IPS-NIHi11 (cell line): ENCODE measurements around the gene KLF5.
"Not testable (repeated sequence)": the region's sequence is repeated elsewhere in the genome, so short reads cannot be mapped to it uniquely, and the experiment has no call there.

Experiments used
- DNase-seq: peaks from one replicate; pipeline ENCODE4 v3.0.0; 2012; ENCODE audit warnings: mixed read lengths, low spot score

Gene KLF5

DNA sequence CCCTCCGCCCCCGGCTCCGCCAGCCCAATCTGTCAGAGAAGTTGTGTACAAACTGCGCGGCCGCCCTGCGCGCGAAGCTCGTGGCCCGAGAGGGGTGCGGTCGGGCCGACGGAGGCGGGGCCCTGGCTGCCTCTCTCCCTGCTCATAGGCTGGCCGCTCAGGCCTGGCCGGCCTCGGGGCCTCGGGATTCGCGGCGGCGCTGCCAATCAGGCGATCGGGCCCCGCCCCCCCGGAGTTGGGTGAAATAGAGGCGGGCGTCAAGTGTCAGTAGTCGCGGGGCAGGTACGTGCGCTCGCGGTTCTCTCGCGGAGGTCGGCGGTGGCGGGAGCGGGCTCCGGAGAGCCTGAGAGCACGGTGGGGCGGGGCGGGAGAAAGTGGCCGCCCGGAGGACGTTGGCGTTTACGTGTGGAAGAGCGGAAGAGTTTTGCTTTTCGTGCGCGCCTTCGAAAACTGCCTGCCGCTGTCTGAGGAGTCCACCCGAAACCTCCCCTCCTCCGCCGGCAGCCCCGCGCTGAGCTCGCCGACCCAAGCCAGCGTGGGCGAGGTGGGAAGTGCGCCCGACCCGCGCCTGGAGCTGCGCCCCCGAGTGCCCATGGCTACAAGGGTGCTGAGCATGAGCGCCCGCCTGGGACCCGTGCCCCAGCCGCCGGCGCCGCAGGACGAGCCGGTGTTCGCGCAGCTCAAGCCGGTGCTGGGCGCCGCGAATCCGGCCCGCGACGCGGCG lies at the start of gene KLF5:
Gene KLF5 (plus strand): TSS at position 270 of the 724 bp plus-strand sequence. CDS start 323 bp downstream, at position 593.
- peak; percentile 97 for DNase-seq

DNA sequence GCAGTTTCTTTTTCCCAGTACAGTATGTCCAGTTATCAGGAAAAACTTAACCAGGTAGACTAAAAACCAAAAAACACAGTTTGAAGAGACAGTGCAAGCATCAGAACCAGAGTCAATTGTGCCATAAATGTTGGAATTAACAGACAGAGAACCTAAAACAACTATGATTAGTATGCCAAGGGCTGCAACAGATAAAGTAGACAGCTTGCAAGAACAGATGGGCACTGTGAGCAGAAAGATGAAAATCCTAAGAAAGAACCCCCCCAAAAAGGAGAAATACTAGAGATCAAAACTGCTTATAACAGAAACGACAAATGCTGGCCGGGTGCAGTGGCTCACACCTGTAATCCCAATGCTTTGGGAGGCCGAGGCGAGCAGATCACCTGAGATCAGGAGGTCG lies 47.1 kb upstream of the KLF5 start:
- DNase-seq: no peak

DNA sequence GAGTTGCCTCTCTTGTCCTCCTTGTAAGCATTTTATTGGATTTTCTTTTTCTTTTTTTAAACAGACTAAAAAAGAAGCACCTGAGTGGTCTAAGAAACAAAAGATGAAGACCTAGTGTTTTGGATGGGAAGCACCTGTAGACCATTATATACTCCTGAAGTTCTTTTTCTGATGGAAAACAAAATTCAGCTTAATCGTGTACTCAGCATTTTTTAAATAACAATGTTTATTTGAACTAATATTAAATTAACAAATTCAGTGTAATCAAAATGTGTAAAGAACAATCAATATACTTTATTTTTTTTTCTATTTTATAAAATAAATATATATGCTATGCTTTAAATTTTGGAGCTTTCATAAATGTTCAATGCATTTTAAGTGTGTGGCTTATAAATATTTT lies 43.0 kb upstream of the KLF5 start:
- no peak for DNase-seq

DNA sequence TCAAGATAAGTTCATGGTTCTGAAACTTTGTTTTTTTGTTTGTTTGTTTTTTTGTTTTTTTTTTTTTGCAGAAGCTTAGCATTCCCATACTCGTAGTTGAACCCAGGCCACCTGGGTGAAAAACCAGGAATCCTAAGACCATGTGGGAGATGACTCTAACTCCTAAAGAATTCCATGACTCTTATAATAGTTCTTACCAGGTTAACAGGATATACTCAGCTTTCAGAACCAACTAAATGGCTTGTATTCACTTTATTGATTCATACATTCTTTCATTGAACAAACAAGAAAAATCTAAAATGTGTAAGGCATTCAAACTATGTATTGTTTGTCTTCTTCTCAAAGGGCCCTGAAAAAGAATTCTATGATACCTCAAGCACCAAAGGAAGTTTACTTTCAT lies 40.5 kb upstream of the KLF5 start:
- DNase-seq: no peak

DNA sequence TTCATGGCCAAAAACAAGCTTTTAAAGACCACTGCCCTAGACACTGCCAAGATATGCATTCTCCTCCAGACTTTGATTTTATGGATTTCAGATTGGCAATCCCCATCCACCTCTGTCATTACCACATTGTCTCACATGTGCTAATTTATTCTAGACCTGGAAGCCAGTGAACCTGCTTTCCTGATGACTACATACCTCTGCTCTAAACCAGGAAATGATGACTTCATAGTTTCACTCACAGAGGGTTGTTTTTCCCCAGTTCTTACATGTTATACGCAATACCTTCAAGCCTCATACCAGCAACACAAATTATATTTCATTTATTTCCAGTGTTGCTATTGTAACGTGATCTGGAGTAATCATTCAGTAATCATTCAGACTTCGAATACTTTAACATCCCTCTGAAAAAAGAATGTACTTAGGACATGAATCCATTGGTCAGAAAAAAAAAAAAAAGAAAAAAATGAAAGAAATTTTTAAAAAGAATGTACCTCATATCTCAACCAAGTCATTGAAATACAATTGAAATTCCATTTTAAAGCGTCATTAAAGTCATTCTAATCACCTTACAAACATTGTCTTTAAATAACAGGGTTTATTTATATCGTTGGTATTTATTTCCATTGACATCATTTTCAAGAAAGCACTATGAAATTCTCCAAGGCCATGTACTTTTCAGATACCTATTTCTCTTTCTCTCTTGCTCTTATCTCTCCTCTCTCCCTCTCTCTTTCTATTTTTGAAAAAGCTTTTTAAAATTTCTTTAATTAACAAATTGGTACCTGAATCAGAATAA lies 33.4 kb upstream of the KLF5 start:
- no peak for DNase-seq

DNA sequence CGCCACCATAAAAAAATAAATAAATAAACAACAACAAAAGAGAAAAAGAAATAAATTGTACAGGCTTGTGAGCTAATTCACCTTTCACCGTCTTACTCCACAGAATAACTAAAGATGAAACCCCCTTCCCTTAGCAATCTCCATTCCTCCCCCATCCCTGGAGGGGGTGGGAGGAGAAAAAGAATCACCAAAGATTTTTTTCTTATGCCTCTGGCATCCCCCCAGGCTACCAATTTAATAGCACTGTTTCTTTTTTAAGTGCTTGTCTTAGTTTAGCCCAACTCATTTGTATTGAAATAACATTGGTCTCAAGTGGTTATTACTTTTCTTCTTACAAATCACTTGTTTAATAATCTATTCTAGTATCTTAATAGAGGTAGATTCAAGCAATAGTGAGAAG lies 23.9 kb upstream of the KLF5 start:
- DNase-seq: no peak

DNA sequence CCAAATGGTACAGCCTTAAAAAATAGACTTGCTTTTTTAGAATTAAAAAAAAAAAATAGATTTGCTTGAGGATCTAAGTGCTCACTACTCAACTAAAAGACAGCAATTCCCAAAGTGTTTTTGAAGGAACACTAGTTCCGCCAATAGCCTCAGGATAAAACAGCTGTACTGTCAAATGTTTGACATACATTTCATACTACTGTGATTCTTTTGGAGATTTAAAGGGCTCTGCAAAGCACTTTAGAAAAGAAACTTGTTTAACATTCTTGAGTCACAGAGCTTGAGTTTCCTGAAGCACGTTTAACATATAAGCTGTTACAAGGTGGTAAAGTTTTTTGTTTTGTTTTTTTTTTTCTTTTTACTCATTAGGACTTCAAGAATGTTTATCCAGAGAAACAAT lies 23.1 kb upstream of the KLF5 start:
- DNase-seq: no peak

DNA sequence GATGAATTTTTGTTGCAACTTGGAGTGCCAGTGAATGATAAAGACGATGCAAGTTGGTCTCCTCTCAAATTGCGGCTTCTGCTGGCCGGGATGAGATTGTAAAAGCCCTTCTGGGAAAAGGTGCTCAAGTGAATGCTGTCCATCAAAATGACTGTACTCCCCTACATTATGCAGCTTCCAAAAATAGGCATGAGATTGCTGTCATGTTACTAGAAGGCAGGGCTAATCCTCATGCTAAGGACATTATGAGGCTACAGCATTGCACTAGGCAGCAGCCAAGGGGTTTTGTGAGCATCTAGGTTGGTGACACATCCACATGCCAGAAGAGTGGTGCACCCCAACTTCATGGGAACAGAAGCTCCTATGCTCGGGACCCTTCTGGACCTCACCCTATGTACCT lies 22.2 kb upstream of the KLF5 start:
- DNase-seq: no peak

DNA sequence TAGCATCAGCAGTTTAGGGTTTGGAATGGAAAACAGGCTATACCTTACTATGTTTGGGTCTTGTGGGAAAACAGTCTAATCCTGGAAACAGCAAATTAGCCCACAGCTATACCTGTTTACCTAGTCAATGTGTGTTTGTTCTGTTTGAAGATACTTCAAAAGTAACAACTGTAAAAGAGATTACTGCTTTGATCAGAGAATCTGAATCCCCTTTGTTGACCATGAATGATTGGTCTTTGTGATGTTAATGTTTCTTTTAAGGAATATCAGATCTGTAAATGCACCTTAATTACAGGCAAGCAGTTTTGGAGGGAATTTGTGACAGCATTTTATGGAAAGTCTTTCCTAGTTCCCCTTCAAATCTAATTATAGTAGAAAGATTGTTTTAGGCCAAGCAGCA lies 20.7 kb upstream of the KLF5 start:
- no peak for DNase-seq

DNA sequence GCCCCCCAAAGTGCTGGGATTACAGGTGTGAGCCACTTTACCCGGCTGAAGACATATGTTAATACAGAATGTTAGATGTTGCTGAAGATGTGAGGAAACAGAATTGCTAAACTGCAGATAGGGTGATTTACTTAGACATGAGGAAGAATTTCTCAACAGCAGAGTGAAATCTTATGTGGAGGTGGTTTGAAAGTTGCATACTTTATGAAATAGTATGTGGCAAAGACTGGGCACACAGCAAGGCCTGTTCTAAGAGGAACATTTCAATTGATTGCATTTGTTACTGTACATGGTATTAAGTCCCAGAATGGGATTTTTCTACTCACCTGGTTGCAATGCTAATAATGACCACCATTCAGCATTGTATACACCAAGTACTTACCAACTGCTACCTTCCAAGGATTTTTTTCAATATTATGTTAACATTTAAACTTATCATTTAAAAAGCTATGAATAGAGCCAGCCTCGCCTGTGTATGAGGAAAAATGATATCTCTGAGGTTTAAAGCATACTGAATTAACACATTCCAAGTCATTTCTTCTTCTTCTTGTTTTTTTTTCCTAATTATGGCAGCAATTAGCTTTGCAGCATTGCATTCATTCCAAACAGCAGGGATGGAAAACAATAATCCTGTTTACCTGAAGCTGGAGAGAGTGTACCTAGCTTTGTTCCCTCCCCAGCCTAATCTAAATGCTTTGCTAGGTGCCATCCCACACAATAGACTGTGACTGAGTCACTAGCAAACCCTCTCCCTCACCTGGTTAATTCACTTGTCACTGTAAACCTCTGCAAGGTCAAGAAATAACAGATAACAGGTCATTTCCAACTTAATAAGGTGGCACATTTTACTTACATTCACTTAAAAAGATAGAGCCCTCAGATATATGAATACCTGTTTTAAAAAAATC lies 19.4 kb upstream of the KLF5 start:
- peak; percentile 13 for DNase-seq

DNA sequence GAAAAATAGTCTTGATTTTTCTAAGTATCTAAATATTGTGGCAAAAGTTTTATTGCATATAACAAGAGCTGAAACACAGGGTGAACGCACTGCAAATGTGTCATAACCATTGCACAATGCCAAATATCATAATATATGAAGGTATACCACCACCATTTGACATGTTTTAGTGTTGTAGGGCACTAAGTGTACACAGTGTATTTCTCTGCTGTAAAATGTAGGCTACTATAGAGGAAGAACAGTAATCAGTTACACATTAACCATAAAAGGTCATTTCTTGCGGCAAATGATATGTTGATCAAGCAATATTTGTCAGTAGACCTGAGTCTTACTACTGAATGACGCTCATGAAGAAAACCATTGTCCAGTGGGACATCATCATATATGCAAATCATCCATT lies 18.3 kb upstream of the KLF5 start:
- DNase-seq: no peak

DNA sequence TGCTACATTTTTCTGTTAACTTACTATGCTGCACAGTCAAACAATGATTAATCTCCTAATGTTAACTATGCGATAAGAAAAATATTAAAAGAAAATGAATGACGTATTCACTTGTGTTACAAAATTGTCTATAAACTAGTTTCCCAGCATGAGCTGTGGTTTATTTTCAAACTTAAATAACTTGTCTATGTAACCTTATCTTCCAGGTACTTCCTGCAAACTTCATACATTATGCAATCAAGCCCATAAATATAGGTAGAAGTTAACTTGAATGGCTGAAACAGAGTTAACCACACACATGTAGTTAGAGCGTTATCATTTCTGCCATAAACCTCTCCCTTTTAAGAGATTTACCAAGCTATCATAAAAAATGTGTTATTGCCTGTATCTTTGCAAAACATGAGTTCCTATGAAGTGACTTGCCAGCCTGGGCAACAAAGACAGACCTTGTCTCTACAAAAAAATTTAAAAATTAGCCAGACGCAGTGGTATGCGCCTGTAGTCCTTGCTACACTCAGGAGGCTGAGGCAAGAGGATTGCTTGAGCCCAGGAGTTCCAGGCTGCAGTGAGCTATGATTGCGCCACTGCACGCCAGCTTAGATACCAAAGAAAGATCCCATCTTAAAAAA lies 17.7 kb upstream of the KLF5 start:
- DNase-seq: no peak

DNA sequence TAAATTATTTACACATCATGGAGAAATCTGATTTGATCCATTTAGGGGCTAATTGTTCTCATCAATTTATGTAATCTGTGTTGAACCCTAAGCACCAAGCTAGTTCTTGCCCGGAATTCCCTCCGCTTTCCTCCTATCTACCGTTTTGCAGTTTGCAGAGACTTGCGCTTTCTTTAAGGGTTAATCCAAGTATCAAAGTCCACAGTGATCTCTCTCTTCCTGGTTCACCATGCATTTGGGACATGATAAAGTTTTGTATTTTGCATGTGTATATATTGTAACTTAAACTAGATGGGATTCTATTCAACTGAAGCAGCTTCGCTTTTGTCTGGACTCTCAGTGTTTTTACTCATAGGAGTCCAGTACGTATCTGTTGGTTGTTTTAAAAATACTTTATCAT lies 13.8 kb upstream of the KLF5 start:
- no peak for DNase-seq

DNA sequence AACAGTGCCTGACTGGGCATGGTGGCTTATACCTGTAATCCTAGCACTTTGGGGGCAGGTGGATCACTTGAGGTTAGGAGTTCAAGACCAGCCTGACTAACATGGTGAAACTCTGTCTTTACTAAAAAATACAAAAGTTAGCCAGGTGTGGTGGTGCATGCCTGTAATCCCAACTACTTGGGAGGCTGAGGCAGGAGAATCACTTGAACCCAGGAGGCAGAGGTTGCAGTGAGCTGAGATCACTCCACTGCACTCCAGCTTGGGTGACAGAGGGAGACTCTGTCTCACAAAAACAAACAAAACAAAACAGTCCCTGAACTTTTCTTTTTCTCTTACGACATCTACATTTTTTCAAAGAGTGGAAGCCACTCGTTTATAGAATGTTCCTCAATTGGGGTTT lies 10.2 kb upstream of the KLF5 start:
- DNase-seq: not testable (repeated sequence)

DNA sequence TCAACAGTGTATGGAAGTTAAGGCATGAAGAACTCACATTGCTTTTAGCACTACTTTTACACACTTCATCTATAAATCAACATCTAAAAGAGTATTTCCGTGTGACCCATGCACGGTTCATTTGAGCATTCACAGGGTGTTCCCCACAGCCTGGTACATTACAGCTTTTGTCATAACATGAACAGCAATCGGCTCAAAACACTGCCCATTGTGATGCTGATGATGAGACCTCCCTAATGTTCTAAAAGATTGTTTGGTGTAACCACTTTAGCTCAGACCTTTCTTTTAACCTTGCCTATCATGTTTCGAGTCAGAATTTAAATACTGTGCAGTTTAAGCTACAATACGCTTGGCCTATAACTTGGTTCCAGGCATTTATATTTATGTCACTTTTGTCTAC lies 4.1 kb upstream of the KLF5 start:
- no peak for DNase-seq

DNA sequence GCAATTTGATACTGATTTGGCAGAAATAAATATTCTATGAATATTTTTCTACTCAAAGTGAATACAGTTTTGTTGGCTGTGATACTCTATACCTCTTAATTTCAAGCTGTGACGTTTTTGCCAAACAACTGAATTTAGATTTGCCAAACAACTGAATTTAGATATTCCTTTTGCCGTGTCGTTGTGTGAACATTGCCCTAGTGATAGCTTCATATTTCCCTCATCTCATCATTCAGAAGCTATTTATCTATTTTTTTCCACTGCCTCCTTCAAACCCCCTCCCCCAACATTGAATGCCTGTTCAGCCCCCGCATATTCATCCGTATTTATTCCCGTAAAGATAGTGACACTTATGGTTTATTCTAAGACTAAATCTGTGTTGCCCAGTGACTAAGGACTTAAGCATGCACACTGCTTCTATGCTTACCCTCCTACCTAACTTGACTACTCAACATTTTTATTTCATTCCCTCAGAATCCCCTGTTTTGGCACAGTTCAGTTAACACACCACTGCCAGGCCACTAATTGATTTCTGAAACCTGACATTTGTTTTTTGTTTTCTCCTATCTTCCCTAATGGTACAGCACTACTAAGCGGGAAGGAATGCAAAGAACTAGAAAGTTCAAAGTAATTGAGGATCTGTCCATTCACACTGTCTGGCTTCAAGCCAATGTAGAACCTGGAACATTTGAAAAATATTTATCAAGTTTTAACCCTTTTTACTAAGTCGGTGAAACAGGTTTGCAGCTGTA lies 2.8 kb upstream of the KLF5 start:
- no peak for DNase-seq

DNA sequence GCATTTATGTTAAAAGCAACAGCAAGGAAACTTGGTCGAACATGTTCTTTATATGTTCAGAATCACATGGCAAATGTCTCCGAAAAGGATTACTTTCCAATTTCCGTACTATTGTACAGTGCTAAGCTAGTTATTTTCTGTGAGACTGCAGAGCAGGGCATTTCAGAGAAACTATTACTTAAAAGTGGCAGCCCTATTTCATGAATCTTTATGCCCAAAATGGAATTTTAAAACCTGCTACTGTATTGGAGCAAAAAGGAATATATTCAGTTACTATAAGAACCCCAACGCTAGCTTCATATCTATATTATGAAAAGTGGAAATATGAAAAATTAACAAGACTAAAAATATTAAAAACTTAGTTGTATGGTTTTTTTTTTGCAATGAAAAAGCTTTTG lies 2.2 kb upstream of the KLF5 start:
- DNase-seq: no peak

DNA sequence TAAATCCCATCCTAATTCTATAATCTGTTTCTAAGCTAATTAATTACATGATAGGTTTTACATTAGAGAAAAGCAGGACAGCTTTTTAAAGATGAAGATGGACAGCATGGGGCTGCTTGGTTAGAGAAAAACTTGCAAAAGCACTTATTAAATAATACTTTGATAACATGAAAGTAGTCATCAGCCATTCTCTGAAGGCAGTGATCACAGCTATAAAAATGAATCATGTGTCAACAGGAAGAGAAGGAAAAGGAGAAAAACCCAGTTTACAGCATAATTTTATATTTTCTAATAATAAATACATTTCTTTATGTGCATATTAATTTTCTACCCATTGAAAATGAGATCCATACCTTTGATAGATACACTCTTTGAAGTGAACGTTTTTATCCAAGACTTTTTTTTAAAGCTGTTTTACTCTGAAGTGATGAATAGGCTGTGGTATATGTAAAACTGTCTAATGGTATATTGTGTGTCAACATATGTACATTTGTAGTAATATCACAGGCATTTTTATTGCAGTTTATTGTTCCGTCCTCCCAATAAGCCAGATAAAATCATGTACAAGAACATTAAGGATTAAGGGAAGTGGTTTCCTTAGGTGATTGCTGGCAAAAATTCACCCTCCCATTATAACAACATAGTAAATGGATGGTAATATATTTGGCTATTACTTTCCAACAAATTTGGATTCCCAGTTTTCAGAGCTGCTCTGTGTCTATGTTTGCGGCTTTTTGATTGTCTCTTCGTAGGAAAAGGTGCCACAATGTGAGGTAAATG lies 1.3 kb upstream of the KLF5 start:
- no peak for DNase-seq

DNA sequence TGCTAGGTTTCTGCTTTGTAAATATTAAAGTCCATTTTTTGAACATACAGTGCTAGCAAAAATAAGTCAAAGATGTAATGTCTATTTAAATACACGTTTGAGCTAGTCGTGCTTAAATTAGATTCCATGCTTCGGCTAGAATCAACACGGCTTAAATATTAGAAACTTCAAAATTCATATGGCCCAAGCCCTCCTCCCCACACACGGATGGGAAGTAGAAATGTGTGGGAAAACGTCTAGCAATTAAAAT lies 816 bp upstream of the KLF5 start:
- DNase-seq: no peak

DNA sequence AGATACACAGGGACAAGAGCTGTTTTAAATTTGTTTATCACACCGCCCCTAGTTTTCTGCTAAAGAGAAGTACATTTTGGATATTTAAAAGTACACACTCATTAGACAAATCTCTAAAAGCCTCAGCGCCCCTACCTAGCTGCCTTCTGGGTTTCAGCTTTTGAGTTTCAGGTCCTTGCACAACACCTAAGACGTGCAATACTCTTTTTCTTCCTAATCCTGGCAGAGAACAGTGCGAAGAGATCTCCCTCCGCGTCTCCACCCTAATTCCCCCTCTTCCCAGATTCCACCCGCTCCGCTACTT lies 421 bp upstream of the KLF5 start:
- no peak for DNase-seq
